OCI-LY7 (cell line): ENCODE data around the gene ZNF555. TPM values are rescaled to one million over a fixed set of nuclear protein-coding genes. Genes with fewer than 3 reads are reported as not detected.
"Not testable (repeated sequence)": the region's sequence is repeated elsewhere in the genome, so short reads cannot be mapped to it uniquely, and the experiment has no call there.

Experiments
- BruUV-seq: library from RNA; stranded (reverse); fragments of 400-500 nt; replicated peaks from 2 replicates; lab custom pipeline; 2021; lab: Mats Ljungman, UMichigan
- CTCF ChIA-PET: fragments of 300-600 bp; sonication (Branson Sonifier 250); formaldehyde crosslinking; loops from one replicate; lab custom pipeline; 2022; ENCODE audit warnings: antibody characterized with exemption; ENCODE audit not compliant: unreplicated experiment; lab: Charles Lee
- POLR2A ChIA-PET: fragments of 300-600 bp; sonication (Branson Sonifier 250); formaldehyde crosslinking; loops from one replicate; lab custom pipeline; 2022; ENCODE audit warnings: antibody characterized with exemption; lab: Charles Lee
- DNase-seq: peaks from one replicate; pipeline ENCODE4 v3.0.0-alpha.2; 2015; ENCODE audit warnings: low spot score
- H2AFZ ChIP-seq: fragments of 200-600 bp; sonication (generic), shearing (Covaris generic); 2 replicates; pipeline ENCODE4 v1.6.1; 2014; ENCODE audit warnings: mild to moderate bottlenecking, antibody characterized with exemption, low read length, moderate library complexity
- H3K27ac ChIP-seq: fragments of 200-600 bp; sonication (generic); 2 replicates; pipeline ENCODE4 v1.5.1; 2014; ENCODE audit warnings: mixed run types, low read depth, mild to moderate bottlenecking, moderate library complexity, low read length, inconsistent platforms; ENCODE audit not compliant: poor library complexity, severe bottlenecking
- H3K36me3 ChIP-seq: fragments of 200-600 bp; sonication (generic); 2 replicates; pipeline ENCODE4 v1.6.1; 2014; ENCODE audit warnings: mild to moderate bottlenecking, antibody characterized with exemption, low read length, moderate library complexity, mixed read lengths; ENCODE audit not compliant: insufficient read depth
- H3K4me1 ChIP-seq: fragments of 200-600 bp; sonication (generic); 2 replicates; pipeline ENCODE4 v1.5.1; 2014; ENCODE audit warnings: mild to moderate bottlenecking, low read length; ENCODE audit not compliant: insufficient read depth, poor library complexity, severe bottlenecking
- H3K4me2 ChIP-seq: fragments of 200-600 bp; sonication (generic); 2 replicates; pipeline ENCODE4 v1.6.1; 2014; ENCODE audit warnings: mild to moderate bottlenecking, low read length
- H3K4me3 ChIP-seq: fragments of 200-600 bp; sonication (generic); 2 replicates; pipeline ENCODE4 v1.5.1; 2014; ENCODE audit warnings: mild to moderate bottlenecking, low read depth, low read length; ENCODE audit not compliant: poor library complexity, severe bottlenecking
- H3K79me2 ChIP-seq: fragments of 200-600 bp; sonication (generic); 2 replicates; pipeline ENCODE4 v1.6.1; 2016; ENCODE audit warnings: low read depth, mild to moderate bottlenecking, low read length, moderate library complexity, mixed read lengths; ENCODE audit not compliant: insufficient read depth
- H3K9me2 ChIP-seq: fragments of 200-600 bp; sonication (generic); 2 replicates; pipeline ENCODE4 v1.6.1; 2016; ENCODE audit warnings: mild to moderate bottlenecking, low read length, mixed read lengths; ENCODE audit not compliant: insufficient read depth
- H3K9me3 ChIP-seq: fragments of 200-600 bp; sonication (generic); 2 replicates; pipeline ENCODE4 v1.6.1; 2014; ENCODE audit warnings: mild to moderate bottlenecking, mixed run types, low read length, mixed read lengths
- H4K20me1 ChIP-seq: fragments of 200-600 bp; sonication (generic); 2 replicates; pipeline ENCODE4 v1.6.1; 2014; ENCODE audit warnings: mild to moderate bottlenecking, antibody characterized with exemption, low read length, moderate library complexity, mixed read lengths; ENCODE audit not compliant: insufficient read depth
- CTCF ChIP-seq: fragments of 200-600 bp; sonication (generic); conservative IDR thresholded peaks from 2 replicates; pipeline ENCODE4 v1.5.1; 2014; ENCODE audit warnings: mild to moderate bottlenecking, antibody characterized with exemption, low read length, moderate library complexity, mixed read lengths
- EZH2phosphoT487 ChIP-seq: fragments of 200-600 bp; sonication (generic); IDR thresholded peaks from 2 replicates; pipeline ENCODE4 v1.6.1; 2018; ENCODE audit warnings: low read depth, borderline replicate concordance, mild to moderate bottlenecking, mixed run types, antibody characterized with exemption, low read length, moderate library complexity, mixed read lengths
- intact Hi-C: fragments of 100-400 bp; cut with micrococcal nuclease; formaldehyde crosslinking; loops from one replicate; pipeline ENCODE4 v1.10.0; 2022; ENCODE audit not compliant: unreplicated experiment
- total RNA-seq, 2 experiments: library from RNA; depleted of rRNA in 1 of 2; stranded (reverse); fragments of >200 nt in 1 of 2; shearing (Covaris generic) in 1 of 2; gene quantifications; 2 replicates each; pipeline ENCODE4 v1.2.3, GENCODE V29; 2014 to 2022

ZNF555 gene
- total RNA-seq, 2 experiments from 2014 or later = 2.4 to 5.1 TPM

- intact Hi-C loops = no loop called here
- H3K4me1 ChIP-seq = peaks cover 33% of the 10 kb centered on the region
- no peaks in the 10 kb centered on the region for H3K9me3 ChIP-seq
- CTCF ChIA-PET = no interaction called here
- no peaks in the 10 kb centered on the region for H4K20me1 ChIP-seq
- H3K79me2 ChIP-seq = no peaks in the 10 kb centered on the region
- peak overlapping the region; percentile 25 for H3K4me3 ChIP-seq
- H3K4me2 ChIP-seq = peak overlapping the region; percentile 45; the same call in 1 of the 2 replicates
- no peak for TF ChIP-seq EZH2phosphoT487
- TF ChIP-seq CTCF = no peak
- no TSS peak for BruUV-seq
- POLR2A ChIA-PET = no interaction called here
- DNase-seq = peak; percentile 91
- peak overlapping the region; percentile 74 for H3K27ac ChIP-seq
- H2AFZ ChIP-seq = peak overlapping the region; percentile 88; the same call in 1 of the 2 replicates
- no peaks in the 10 kb centered on the region for H3K36me3 ChIP-seq
- no peaks in the 10 kb centered on the region for H3K9me2 ChIP-seq
Observed at GRCh38 chr19:2888731-2889224, 47.5 kb downstream of the ZNF555 start.

- H3K9me3 ChIP-seq, BruUV-seq, H3K36me3 ChIP-seq, H2AFZ ChIP-seq, H3K27ac ChIP-seq, intact Hi-C loops, H3K9me2 ChIP-seq, CTCF ChIA-PET, H4K20me1 ChIP-seq, H3K79me2 ChIP-seq, POLR2A ChIA-PET, DNase-seq: not testable (repeated sequence)
- H3K4me1 ChIP-seq = peaks cover 33% of the 10 kb centered on the region
- H3K4me3 ChIP-seq = peak overlapping the region; percentile 52
- H3K4me2 ChIP-seq = peak overlapping the region; percentile 50
Observed at GRCh38 chr19:2890531-2890930, 49.3 kb downstream of the ZNF555 start.

- H3K4me1 ChIP-seq = peaks cover 5% of the 10 kb centered on the region
- DNase-seq = no peak
- no peak overlapping the region for H2AFZ ChIP-seq
Observed at GRCh38 chr19:2896694-2897093, 55.4 kb downstream of the ZNF555 start.

More at GRCh38 chr19:2896694-2897093, 55.4 kb downstream of the ZNF555 start:
- H3K9me2 ChIP-seq = no peaks in the 10 kb centered on the region
- no peaks in the 10 kb centered on the region for H4K20me1 ChIP-seq
- ChIA-PET POLR2A (no interaction called here), CTCF (no interaction called here)
- peaks cover 2% of the 10 kb centered on the region; the same call in 1 of the 2 replicates for H3K79me2 ChIP-seq
- H3K27ac ChIP-seq = no peak overlapping the region
- no peak overlapping the region for H3K4me2 ChIP-seq
- intact Hi-C loops = no loop called here
- H3K9me3 ChIP-seq = no peaks in the 10 kb centered on the region
- no peaks in the 10 kb centered on the region for H3K36me3 ChIP-seq
- no peak overlapping the region for H3K4me3 ChIP-seq
- TF ChIP-seq EZH2phosphoT487 (no peak), CTCF (no peak)
- BruUV-seq = no TSS peak
